Panc1 (cell line): ENCODE measurements around the gene ZNF816. TPM values are rescaled to one million over a fixed set of nuclear protein-coding genes. Genes with fewer than 3 reads are reported as not detected.

Source experiments
- ATAC-seq: fragments of 200-7000 bp; cut with Tn5 transposase; 2 replicates; pipeline ENCODE4 v1.9.1; 2020; ENCODE audit warnings: mild to moderate bottlenecking, moderate library complexity
- BruUV-seq: library from RNA; stranded (reverse); fragments of 400-500 nt; replicated peaks from 2 replicates; lab custom pipeline; 2021; lab: Mats Ljungman, UMichigan
- CTCF ChIA-PET: fragments of 300-600 bp; sonication (Branson Sonifier 250); formaldehyde crosslinking; loops from one replicate; lab custom pipeline; 2022; ENCODE audit warnings: antibody characterized with exemption; lab: Charles Lee
- POLR2A ChIA-PET: fragments of 300-600 bp; sonication (Branson Sonifier 250); formaldehyde crosslinking; loops from one replicate; lab custom pipeline; 2022; ENCODE audit warnings: antibody characterized with exemption; lab: Charles Lee
- DNase-seq: peaks from one replicate; pipeline ENCODE4 v3.0.0-alpha.2; 2010; ENCODE audit warnings: low read depth, low spot score
- H3K27ac ChIP-seq: 2 replicates; pipeline ENCODE4 v1.5.1; 2011; ENCODE audit warnings: mild to moderate bottlenecking, low read length, inconsistent platforms
- H3K27me3 ChIP-seq: fragments of 200-500 bp; sonication (Bioruptor generic); 2 replicates; pipeline ENCODE4 v1.6.0; 2014; ENCODE audit warnings: low read length, inconsistent platforms; ENCODE audit not compliant: control insufficient read depth, insufficient read depth
- H3K36me3 ChIP-seq: fragments of 200-500 bp; sonication (Bioruptor generic); 2 replicates; pipeline ENCODE4 v1.5.1; 2014; ENCODE audit warnings: inconsistent platforms, mild to moderate bottlenecking, low read length, moderate library complexity; ENCODE audit not compliant: control insufficient read depth, insufficient read depth
- H3K4me1 ChIP-seq: 2 replicates; pipeline ENCODE4 v1.5.1; 2011; ENCODE audit warnings: inconsistent platforms, mild to moderate bottlenecking, low read length, moderate library complexity; ENCODE audit not compliant: control insufficient read depth, insufficient read depth
- H3K4me3 ChIP-seq, 2 experiments: 2 replicates each; pipeline ENCODE4 v1.5.1; 2011 to 2012; ENCODE audit warnings: low read depth in 2 of 2, low read length in 2 of 2, mild to moderate bottlenecking in 2 of 2, inconsistent platforms in 1 of 2, moderate library complexity in 1 of 2
- H3K9me3 ChIP-seq: fragments of 200-500 bp; sonication (Bioruptor generic); 2 replicates; pipeline ENCODE4 v1.5.1; 2014; ENCODE audit warnings: low read depth, mild to moderate bottlenecking, inconsistent platforms, low read length, moderate library complexity; ENCODE audit not compliant: control insufficient read depth, insufficient read depth
- CTCF ChIP-seq: fragments of 450-650 bp; IDR thresholded peaks from 2 replicates; pipeline ENCODE4 v1.5.1; 2017; ENCODE audit warnings: mild to moderate bottlenecking
- POLR2AphosphoS5 ChIP-seq: IDR thresholded peaks from 2 replicates; pipeline ENCODE4 v1.6.1; 2012; ENCODE audit warnings: mild to moderate bottlenecking, low read depth, low read length, moderate library complexity
- SIN3A ChIP-seq: IDR thresholded peaks from 2 replicates; pipeline ENCODE4 v1.6.1; 2012; ENCODE audit warnings: low read depth, mild to moderate bottlenecking, low read length, moderate library complexity, borderline replicate concordance; ENCODE audit not compliant: insufficient read depth
- TCF7L2 ChIP-seq: IDR thresholded peaks from 2 replicates; pipeline ENCODE4 v1.6.1; 2011; ENCODE audit warnings: mild to moderate bottlenecking, low read depth, low read length, inconsistent platforms
- in situ Hi-C: cut with HindIII; loops from 2 replicates; pipeline ENCODE4 v1.10.0; 2016; ENCODE audit warnings: low sequenced_read_pairs, low pct_unique_long_range_greater_than_20kb
- intact Hi-C: fragments of 100-400 bp; cut with micrococcal nuclease; formaldehyde crosslinking; loops from one replicate; pipeline ENCODE4 v1.10.0; 2022; ENCODE audit not compliant: unreplicated experiment
- total RNA-seq: library from RNA; stranded (reverse); gene quantifications from one replicate; pipeline ENCODE4 v1.2.1, GENCODE V29; 2021; ENCODE audit not compliant: unreplicated experiment
- TF ChIP-seq, protein P1 (sequence below), 2 experiments: IDR thresholded peaks; 2 replicates each; pipeline ENCODE4 v1.6.1; 2011 to 2012; ENCODE audit warnings: low read depth in 2 of 2, control low read depth in 1 of 2, low read length in 1 of 2, mild to moderate bottlenecking in 1 of 2, moderate library complexity in 1 of 2; ENCODE audit not compliant: insufficient read depth in 1 of 2

ZNF816 gene
- total RNA-seq, 1 experiment from 2014 or later: 7.1 TPM

DNA sequence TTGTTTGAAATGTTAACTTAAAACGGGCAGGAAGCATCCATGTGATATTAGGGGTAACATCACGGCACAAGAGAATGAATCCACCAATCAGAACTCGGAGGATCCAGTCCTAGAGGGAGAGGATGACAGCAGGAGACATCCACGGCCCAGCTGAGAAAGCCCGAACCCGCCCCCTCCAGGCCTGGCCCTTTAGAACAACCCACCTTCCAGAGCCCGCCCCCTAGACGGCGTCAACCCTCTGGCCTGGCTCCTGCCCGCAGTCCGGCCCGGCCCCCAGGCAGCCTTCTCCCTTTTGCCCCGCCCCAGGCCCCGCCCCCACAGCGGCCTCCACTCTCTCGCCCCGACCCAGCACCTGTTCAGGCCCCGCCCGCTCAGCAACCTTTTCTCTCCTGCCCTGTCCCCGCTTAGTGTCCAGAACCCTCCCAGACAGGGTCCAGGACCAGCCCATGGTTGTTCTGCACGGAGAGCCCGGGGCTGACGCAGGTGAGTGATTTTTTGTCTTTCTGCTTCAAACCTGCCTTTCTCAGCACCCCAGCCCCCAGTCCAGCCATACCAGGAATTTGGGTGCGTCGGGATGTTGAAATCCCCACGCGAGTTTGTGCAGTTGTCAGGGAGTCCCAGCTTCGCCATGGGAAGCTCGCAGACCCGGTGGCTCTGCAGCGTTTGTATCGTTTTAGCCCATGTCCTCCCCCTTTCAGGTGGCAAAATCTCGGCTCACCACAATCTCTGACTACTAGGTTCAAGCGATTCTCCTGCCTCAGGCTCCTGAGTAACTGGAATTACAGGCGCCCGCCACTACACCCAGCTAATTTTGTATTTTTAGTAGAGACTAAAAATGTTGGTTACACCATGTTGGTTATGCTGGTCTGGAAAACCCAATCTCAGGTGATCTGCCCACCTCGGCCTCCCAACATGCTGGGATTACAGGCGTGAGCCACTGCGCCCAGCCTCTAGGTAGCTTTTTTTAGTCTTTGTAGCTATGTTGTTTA lies 16.1 kb downstream of the ZNF816 start:
- Histone ChIP-seq H3K27me3 (no peaks in the 10 kb centered on the region), H3K4me3 (peak overlapping the region; percentile 34 to 51), H3K36me3 (no peaks in the 10 kb centered on the region), H3K4me1 (no peaks in the 10 kb centered on the region), H3K9me3 (peaks cover 21% of the 10 kb centered on the region; the same call in 1 of the 2 replicates), H3K27ac (no peak overlapping the region)
- in situ Hi-C loops: no loop called here
- ATAC-seq (peak; percentile 89), DNase-seq (no peak)
- ChIA-PET CTCF (no interaction called here), POLR2A (no interaction called here)
- no peak for TF ChIP-seq POLR2AphosphoS5
- TF ChIP-seq TCF7L2: no peak
- TF ChIP-seq SIN3A: no peak
- TF ChIP-seq, protein P1, sequence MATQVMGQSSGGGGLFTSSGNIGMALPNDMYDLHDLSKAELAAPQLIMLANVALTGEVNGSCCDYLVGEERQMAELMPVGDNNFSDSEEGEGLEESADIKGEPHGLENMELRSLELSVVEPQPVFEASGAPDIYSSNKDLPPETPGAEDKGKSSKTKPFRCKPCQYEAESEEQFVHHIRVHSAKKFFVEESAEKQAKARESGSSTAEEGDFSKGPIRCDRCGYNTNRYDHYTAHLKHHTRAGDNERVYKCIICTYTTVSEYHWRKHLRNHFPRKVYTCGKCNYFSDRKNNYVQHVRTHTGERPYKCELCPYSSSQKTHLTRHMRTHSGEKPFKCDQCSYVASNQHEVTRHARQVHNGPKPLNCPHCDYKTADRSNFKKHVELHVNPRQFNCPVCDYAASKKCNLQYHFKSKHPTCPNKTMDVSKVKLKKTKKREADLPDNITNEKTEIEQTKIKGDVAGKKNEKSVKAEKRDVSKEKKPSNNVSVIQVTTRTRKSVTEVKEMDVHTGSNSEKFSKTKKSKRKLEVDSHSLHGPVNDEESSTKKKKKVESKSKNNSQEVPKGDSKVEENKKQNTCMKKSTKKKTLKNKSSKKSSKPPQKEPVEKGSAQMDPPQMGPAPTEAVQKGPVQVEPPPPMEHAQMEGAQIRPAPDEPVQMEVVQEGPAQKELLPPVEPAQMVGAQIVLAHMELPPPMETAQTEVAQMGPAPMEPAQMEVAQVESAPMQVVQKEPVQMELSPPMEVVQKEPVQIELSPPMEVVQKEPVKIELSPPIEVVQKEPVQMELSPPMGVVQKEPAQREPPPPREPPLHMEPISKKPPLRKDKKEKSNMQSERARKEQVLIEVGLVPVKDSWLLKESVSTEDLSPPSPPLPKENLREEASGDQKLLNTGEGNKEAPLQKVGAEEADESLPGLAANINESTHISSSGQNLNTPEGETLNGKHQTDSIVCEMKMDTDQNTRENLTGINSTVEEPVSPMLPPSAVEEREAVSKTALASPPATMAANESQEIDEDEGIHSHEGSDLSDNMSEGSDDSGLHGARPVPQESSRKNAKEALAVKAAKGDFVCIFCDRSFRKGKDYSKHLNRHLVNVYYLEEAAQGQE (IDR thresholded peaks at IDR 0.05; ENCODE audit: insufficient read depth in 1 of 2, low read depth in 2 of 2, low read length in 1 of 2): no peak
- no peak for TF ChIP-seq CTCF
- no TSS peak for BruUV-seq
- intact Hi-C loops: no loop called here

DNA sequence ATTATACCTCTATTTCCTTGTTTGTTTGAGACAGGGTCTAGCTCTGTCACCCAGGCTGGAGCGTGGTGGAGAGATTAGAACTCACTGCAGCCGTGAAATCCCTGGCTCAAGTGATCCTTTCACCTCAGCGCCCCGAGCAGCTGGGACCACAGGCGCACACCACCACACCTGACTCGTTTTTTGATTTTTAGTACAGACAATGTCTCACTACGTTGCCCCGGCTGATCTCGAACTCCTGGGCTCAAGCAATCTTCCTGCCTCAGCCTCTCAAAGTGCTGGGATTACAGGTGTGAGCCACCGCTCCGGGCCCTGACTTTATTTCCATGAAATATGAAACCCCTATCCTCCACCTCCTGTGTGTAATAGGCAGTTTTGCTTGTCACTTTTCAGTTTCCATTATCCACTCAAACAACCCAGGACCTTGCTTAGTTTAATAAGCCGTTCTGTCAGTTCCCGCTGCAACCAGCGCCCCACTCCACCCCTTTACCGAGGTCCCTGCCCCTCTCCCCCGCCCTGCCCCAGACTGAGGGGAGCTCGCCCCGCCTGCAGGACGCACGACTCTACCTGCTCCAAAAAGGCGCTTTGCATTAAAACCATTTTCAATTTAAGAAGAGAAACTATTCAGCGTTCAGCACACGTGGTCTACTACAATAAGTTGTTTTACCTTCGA lies 16.9 kb downstream of the ZNF816 start:
- Histone ChIP-seq H3K4me3 (peak overlapping the region; percentile 34 to 51), H3K4me1 (no peaks in the 10 kb centered on the region), H3K27ac (no peak overlapping the region), H3K9me3 (peaks cover 19% of the 10 kb centered on the region; the same call in 1 of the 2 replicates), H3K36me3 (no peaks in the 10 kb centered on the region), H3K27me3 (no peaks in the 10 kb centered on the region)
- TF ChIP-seq, protein P1 (IDR thresholded peaks at IDR 0.05; ENCODE audit: insufficient read depth in 1 of 2, low read depth in 2 of 2, low read length in 1 of 2): no peak
- TF ChIP-seq TCF7L2: no peak
- TF ChIP-seq CTCF: no peak
- no peak for TF ChIP-seq SIN3A
- TF ChIP-seq POLR2AphosphoS5: no peak
- intact Hi-C loops (no loop called here), in situ Hi-C loops (no loop called here)
- ChIA-PET CTCF (no interaction called here), POLR2A (no interaction called here)
- DNase-seq (no peak), ATAC-seq (no peak)
- no TSS peak for BruUV-seq
